ENCODE data around the gene MNAT1. TPM values are rescaled to one million over a fixed set of nuclear protein-coding genes. Genes with fewer than 3 reads are reported as not detected.
A peak's percentile ranks its signal among the peaks of the same experiment; 100 is the strongest.
"Not testable (repeated sequence)": the region's sequence is repeated elsewhere in the genome, so short reads cannot be mapped to it uniquely, and the experiment has no call there.

Gene MNAT1
- total RNA-seq, 1 donor from 2014 or later: 39.1 TPM

GRCh38 chr14:60777856-60778578, 43.5 kb downstream of the MNAT1 start:
- Mint-ChIP-seq H3K9me3 (no peaks in the 10 kb centered on the region), H3K4me3 (no peak overlapping the region)
- no peak for TF ChIP-seq CTCF (conservative IDR thresholded peaks at IDR 0.05)

GRCh38 chr14:60779745-60780514, 45.4 kb downstream of the MNAT1 start:
- not testable (repeated sequence) for H3K4me1 Mint-ChIP-seq; H3K36me3 Mint-ChIP-seq (ENCODE audit: low read depth); H3K4me3 Mint-ChIP-seq; H3K27me3 Mint-ChIP-seq (ENCODE audit: low read depth); DNase-seq (ENCODE audit: low read depth, low spot score); H3K9me3 Mint-ChIP-seq
- H3K27ac Mint-ChIP-seq (ENCODE audit: unreplicated experiment): peak overlapping the region; percentile 59

More at GRCh38 chr14:60777856-60778578, 43.5 kb downstream of the MNAT1 start:
- no peak for DNase-seq (ENCODE audit: low read depth, low spot score)
- Mint-ChIP-seq H3K27ac (ENCODE audit: unreplicated experiment) (no peak overlapping the region), H3K36me3 (ENCODE audit: low read depth) (no peaks in the 10 kb centered on the region), H3K27me3 (ENCODE audit: low read depth) (no peaks in the 10 kb centered on the region), H3K4me1 (no peaks in the 10 kb centered on the region)

- not testable (repeated sequence) for H3K4me1 Mint-ChIP-seq; DNase-seq (ENCODE audit: low read depth, low spot score); H3K36me3 Mint-ChIP-seq (ENCODE audit: low read depth); H3K27ac Mint-ChIP-seq (ENCODE audit: unreplicated experiment); H3K9me3 Mint-ChIP-seq; H3K27me3 Mint-ChIP-seq (ENCODE audit: low read depth); H3K4me3 Mint-ChIP-seq
Measured at GRCh38 chr14:60780558-60780957, 46.0 kb downstream of the MNAT1 start.

- no peaks in the 10 kb centered on the region for H3K27me3 Mint-ChIP-seq (ENCODE audit: low read depth)
- DNase-seq (ENCODE audit: low read depth, low spot score): no peak
- no peak overlapping the region for H3K4me3 Mint-ChIP-seq
- no peaks in the 10 kb centered on the region for H3K9me3 Mint-ChIP-seq
- TF ChIP-seq CTCF (conservative IDR thresholded peaks at IDR 0.05): no peak
- H3K27ac Mint-ChIP-seq (ENCODE audit: unreplicated experiment): no peak overlapping the region
- H3K36me3 Mint-ChIP-seq (ENCODE audit: low read depth): peaks cover 5% of the 10 kb centered on the region
- no peaks in the 10 kb centered on the region for H3K4me1 Mint-ChIP-seq
Measured at GRCh38 chr14:60786905-60787304, 52.3 kb downstream of the MNAT1 start.

- H3K27me3 Mint-ChIP-seq (ENCODE audit: low read depth): no peaks in the 10 kb centered on the region
- DNase-seq (ENCODE audit: low read depth, low spot score): no peak
- no peak overlapping the region for H3K4me3 Mint-ChIP-seq
- H3K9me3 Mint-ChIP-seq: no peaks in the 10 kb centered on the region
- H3K27ac Mint-ChIP-seq (ENCODE audit: unreplicated experiment): no peak overlapping the region
- no peak for TF ChIP-seq CTCF (conservative IDR thresholded peaks at IDR 0.05)
- H3K36me3 Mint-ChIP-seq (ENCODE audit: low read depth): peaks cover 5% of the 10 kb centered on the region
- no peaks in the 10 kb centered on the region for H3K4me1 Mint-ChIP-seq
Measured at GRCh38 chr14:60789656-60790055, 55.1 kb downstream of the MNAT1 start.

- Mint-ChIP-seq H3K4me1 (no peaks in the 10 kb centered on the region), H3K4me3 (no peak overlapping the region), H3K36me3 (ENCODE audit: low read depth) (peaks cover 5% of the 10 kb centered on the region), H3K9me3 (no peaks in the 10 kb centered on the region), H3K27me3 (ENCODE audit: low read depth) (no peaks in the 10 kb centered on the region), H3K27ac (ENCODE audit: unreplicated experiment) (no peak overlapping the region)
- no peak for DNase-seq (ENCODE audit: low read depth, low spot score)
- no peak for TF ChIP-seq CTCF (conservative IDR thresholded peaks at IDR 0.05)
Measured at GRCh38 chr14:60790850-60791249, 56.3 kb downstream of the MNAT1 start.

All from neural crest cell (in vitro differentiated cells).